Erythroblast (primary cell): Measurements from ENCODE around the gene DIAPH2.

Source experiments
- GATA1 ChIP-seq: IDR thresholded peaks from 2 replicates; pipeline ENCODE4 v1.6.1; 2011; ENCODE audit warnings: low read depth, mild to moderate bottlenecking, control low read depth, low read length, moderate library complexity
- POLR2A ChIP-seq: IDR thresholded peaks from 2 replicates; pipeline ENCODE4 v1.6.1; 2011; ENCODE audit warnings: mild to moderate bottlenecking, low read length

GRCh38 chrX:97211070-97211469 is 526.4 kb downstream of the DIAPH2 start:
- no peak for TF ChIP-seq POLR2A
- no peak for TF ChIP-seq GATA1
